Type B pancreatic cell (in vitro differentiated cells): ENCODE results near the gene EPHA4. TPM values are rescaled to one million over a fixed set of nuclear protein-coding genes. Genes with fewer than 3 reads are reported as not detected.

ENCODE experiments used
- DNase-seq: peaks from one replicate; pipeline ENCODE4 v3.0.0; 2021; ENCODE audit warnings: mixed read lengths; ENCODE audit not compliant: unreplicated experiment; ENCODE audit errors: extremely low spot score
- H3K27ac Mint-ChIP-seq: 2 replicates; pipeline ENCODE4 v1.8.0; 2021; ENCODE audit warnings: mild to moderate bottlenecking, mixed read lengths
- H3K27me3 Mint-ChIP-seq: 2 replicates; pipeline ENCODE4 v1.8.0; 2021; ENCODE audit warnings: mixed read lengths
- H3K36me3 Mint-ChIP-seq: 2 replicates; pipeline ENCODE4 v1.8.0; 2021; ENCODE audit warnings: mixed read lengths
- H3K4me1 Mint-ChIP-seq: one replicate; pipeline ENCODE4 v1.8.0; 2021; ENCODE audit warnings: mixed read lengths; ENCODE audit not compliant: unreplicated experiment
- H3K4me3 Mint-ChIP-seq: 2 replicates; pipeline ENCODE4 v1.8.0; 2021; ENCODE audit warnings: mild to moderate bottlenecking, mixed read lengths
- H3K9me3 Mint-ChIP-seq: 2 replicates; pipeline ENCODE4 v1.8.0; 2021; ENCODE audit warnings: mixed read lengths
- CTCF ChIP-seq: fragments of 200-600 bp; sonication (generic); conservative IDR thresholded peaks from 2 replicates; pipeline ENCODE4 v1.5.0; 2021; ENCODE audit warnings: antibody characterized with exemption, mild to moderate bottlenecking
- total RNA-seq: library from RNA; stranded (reverse); gene quantifications from 2 replicates; pipeline ENCODE4 v1.2.1, GENCODE V29; 2021; ENCODE audit warnings: low replicate concordance

The EPHA4 gene
- total RNA-seq, 1 donor from 2014 or later = 78.3 TPM

- no peak for DNase-seq
- no peaks in the 10 kb centered on the region for H3K27me3 Mint-ChIP-seq
- peaks cover 5% of the 10 kb centered on the region for H3K36me3 Mint-ChIP-seq
- H3K27ac Mint-ChIP-seq = no peak overlapping the region
- peaks cover 11% of the 10 kb centered on the region for H3K9me3 Mint-ChIP-seq
- no peaks in the 10 kb centered on the region for H3K4me1 Mint-ChIP-seq
- no peak overlapping the region for H3K4me3 Mint-ChIP-seq
- TF ChIP-seq CTCF = no peak
Measured at GRCh38 chr2:221399183-221399582, 172.9 kb downstream of the EPHA4 start.

DNA sequence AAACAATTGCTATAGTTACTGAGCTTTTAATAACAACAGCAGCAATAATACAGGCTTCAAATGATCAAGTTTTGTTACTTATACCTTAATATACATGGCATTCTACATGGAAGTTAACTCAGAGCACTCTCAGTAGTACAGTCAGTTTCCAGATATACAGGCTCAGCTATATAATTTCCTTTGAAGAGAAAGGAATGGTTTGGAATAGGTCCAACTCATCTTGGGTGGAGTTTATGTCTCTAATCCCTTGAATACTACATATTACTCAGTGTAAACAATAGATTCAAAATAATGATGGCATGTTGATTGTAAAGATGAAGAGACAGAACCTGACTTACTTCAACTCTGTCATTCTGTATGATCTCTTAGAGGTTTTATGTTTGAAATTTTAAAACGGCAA is 174.9 kb downstream of the EPHA4 start:
- Mint-ChIP-seq H3K27ac (peak overlapping the region; percentile 18), H3K9me3 (peaks cover 11% of the 10 kb centered on the region), H3K36me3 (peaks cover 5% of the 10 kb centered on the region), H3K27me3 (no peaks in the 10 kb centered on the region), H3K4me3 (no peak overlapping the region), H3K4me1 (no peaks in the 10 kb centered on the region)
- no peak for DNase-seq
- TF ChIP-seq CTCF = no peak

GRCh38 chr2:221392228-221392881 is 179.7 kb downstream of the EPHA4 start:
- no peak overlapping the region for H3K4me3 Mint-ChIP-seq
- peaks cover 5% of the 10 kb centered on the region for H3K4me1 Mint-ChIP-seq
- H3K9me3 Mint-ChIP-seq = no peaks in the 10 kb centered on the region
- TF ChIP-seq CTCF = no peak
- no peaks in the 10 kb centered on the region for H3K27me3 Mint-ChIP-seq
- no peak overlapping the region for H3K27ac Mint-ChIP-seq
- no peaks in the 10 kb centered on the region for H3K36me3 Mint-ChIP-seq
- no peak for DNase-seq

DNA sequence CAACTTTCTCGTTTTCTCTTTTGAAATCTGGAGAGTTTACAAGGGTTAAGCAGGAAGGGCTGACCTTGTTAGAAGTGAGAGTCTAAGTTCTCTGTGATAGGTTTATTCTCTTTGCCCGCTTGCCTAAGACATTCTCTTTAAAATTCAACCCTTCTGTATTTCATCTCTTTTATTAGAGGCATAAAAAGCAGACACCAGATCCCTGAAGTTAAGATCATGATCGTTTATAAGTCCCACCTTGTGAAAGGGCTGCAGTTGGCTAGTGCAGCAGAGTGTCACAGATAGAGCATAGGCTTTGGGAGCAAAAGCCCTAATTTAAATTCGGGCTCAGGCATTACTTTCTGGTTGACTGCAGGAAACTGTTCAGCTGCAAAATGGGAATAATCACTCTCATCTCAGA is 181.2 kb downstream of the EPHA4 start:
- Mint-ChIP-seq H3K27ac (no peak overlapping the region), H3K9me3 (no peaks in the 10 kb centered on the region), H3K36me3 (no peaks in the 10 kb centered on the region), H3K4me1 (peaks cover 5% of the 10 kb centered on the region), H3K4me3 (no peak overlapping the region), H3K27me3 (no peaks in the 10 kb centered on the region)
- no peak for TF ChIP-seq CTCF
- no peak for DNase-seq

GRCh38 chr2:221389904-221390303 is 182.2 kb downstream of the EPHA4 start:
- no peak overlapping the region for H3K4me3 Mint-ChIP-seq
- H3K9me3 Mint-ChIP-seq = no peaks in the 10 kb centered on the region
- H3K4me1 Mint-ChIP-seq = peaks cover 5% of the 10 kb centered on the region
- no peaks in the 10 kb centered on the region for H3K27me3 Mint-ChIP-seq
- TF ChIP-seq CTCF = no peak
- H3K27ac Mint-ChIP-seq = no peak overlapping the region
- no peaks in the 10 kb centered on the region for H3K36me3 Mint-ChIP-seq
- no peak for DNase-seq

- Mint-ChIP-seq H3K4me1 (peaks cover 5% of the 10 kb centered on the region), H3K27ac (no peak overlapping the region), H3K36me3 (no peaks in the 10 kb centered on the region), H3K27me3 (no peaks in the 10 kb centered on the region), H3K9me3 (no peaks in the 10 kb centered on the region), H3K4me3 (no peak overlapping the region)
- no peak for TF ChIP-seq CTCF
- no peak for DNase-seq
Measured at GRCh38 chr2:221389421-221389820, 182.7 kb downstream of the EPHA4 start.
